ENCODE results near the gene SARS2.

Gene SARS2

DNA sequence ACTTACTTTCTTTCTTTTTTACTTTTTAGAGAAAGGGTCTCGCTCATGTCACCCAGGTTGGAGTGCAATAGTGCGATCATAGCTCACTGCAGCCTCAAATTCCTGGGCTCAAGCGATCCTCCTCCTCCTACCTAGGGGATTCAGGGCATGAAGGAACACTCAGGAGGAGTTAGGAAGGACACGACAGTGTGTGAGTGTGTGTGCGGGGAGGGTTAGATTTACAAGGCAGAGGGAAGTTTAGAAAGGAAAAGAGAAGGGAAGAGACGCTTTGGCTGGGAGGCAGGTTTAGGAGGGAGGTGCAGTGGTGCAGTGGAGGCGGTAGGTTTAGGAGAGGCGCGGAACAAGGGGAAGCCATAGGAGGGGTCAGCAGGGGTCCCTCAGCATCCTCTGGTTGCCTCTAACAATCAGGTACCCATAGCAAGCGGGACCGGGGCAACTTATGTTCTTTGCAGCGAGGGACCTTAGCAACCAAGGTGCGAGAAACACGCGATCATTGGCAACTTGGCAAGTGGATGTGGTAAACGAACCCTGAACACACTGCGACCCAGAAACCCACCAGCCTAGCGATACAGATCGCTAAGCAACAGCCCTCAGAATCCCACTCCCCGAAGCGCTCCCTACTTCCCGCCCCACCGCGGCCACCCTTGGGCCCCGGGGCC is 31.6 kb downstream of the SARS2 start:
- TF ChIP-seq SIN3A (IDR thresholded peaks at IDR 0.05; ENCODE audit: borderline replicate concordance, insufficient read depth, low read length) (no peak), POLR2AphosphoS5 (IDR thresholded peaks at IDR 0.05; ENCODE audit: low read depth, low read length) (no peak), TAF1 (IDR thresholded peaks at IDR 0.05; ENCODE audit: borderline replicate concordance, insufficient read depth, low read length) (no peak), FOXP2 (optimal IDR thresholded peaks at IDR 0.05; ENCODE audit: borderline replicate concordance, extremely low read depth, extremely low read length, insufficient read depth) (no peak)
- TF ChIP-seq, protein P1, sequence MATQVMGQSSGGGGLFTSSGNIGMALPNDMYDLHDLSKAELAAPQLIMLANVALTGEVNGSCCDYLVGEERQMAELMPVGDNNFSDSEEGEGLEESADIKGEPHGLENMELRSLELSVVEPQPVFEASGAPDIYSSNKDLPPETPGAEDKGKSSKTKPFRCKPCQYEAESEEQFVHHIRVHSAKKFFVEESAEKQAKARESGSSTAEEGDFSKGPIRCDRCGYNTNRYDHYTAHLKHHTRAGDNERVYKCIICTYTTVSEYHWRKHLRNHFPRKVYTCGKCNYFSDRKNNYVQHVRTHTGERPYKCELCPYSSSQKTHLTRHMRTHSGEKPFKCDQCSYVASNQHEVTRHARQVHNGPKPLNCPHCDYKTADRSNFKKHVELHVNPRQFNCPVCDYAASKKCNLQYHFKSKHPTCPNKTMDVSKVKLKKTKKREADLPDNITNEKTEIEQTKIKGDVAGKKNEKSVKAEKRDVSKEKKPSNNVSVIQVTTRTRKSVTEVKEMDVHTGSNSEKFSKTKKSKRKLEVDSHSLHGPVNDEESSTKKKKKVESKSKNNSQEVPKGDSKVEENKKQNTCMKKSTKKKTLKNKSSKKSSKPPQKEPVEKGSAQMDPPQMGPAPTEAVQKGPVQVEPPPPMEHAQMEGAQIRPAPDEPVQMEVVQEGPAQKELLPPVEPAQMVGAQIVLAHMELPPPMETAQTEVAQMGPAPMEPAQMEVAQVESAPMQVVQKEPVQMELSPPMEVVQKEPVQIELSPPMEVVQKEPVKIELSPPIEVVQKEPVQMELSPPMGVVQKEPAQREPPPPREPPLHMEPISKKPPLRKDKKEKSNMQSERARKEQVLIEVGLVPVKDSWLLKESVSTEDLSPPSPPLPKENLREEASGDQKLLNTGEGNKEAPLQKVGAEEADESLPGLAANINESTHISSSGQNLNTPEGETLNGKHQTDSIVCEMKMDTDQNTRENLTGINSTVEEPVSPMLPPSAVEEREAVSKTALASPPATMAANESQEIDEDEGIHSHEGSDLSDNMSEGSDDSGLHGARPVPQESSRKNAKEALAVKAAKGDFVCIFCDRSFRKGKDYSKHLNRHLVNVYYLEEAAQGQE (IDR thresholded peaks at IDR 0.05; ENCODE audit: insufficient read depth in 1 of 2, low read depth in 2 of 2, low read length in 2 of 2): no peak

DNA sequence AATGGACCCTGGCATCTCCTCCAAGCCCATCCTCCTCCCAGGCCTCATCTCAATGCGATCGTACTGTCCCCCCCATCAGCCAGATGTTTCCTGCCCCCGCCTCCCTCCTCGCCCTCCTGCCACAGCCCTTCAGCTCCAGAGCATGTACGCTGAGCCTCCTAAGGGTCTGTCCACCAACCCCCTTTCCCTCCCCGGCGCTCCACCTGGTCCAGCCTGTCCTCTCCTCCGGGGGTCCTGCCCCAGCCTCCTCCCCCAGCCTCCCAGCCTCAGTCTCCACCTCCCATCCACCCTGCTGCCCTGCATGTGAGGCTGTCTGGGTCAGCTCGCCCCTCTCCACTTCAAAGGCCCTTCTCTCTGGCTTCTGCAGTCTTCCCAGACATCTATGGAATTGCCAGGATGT is 35.6 kb downstream of the SARS2 start:
- TF ChIP-seq POLR2AphosphoS5 (IDR thresholded peaks at IDR 0.05; ENCODE audit: low read depth, low read length) (no peak), TAF1 (IDR thresholded peaks at IDR 0.05; ENCODE audit: borderline replicate concordance, insufficient read depth, low read length) (no peak), FOXP2 (optimal IDR thresholded peaks at IDR 0.05; ENCODE audit: borderline replicate concordance, extremely low read depth, extremely low read length, insufficient read depth) (no peak)

DNA sequence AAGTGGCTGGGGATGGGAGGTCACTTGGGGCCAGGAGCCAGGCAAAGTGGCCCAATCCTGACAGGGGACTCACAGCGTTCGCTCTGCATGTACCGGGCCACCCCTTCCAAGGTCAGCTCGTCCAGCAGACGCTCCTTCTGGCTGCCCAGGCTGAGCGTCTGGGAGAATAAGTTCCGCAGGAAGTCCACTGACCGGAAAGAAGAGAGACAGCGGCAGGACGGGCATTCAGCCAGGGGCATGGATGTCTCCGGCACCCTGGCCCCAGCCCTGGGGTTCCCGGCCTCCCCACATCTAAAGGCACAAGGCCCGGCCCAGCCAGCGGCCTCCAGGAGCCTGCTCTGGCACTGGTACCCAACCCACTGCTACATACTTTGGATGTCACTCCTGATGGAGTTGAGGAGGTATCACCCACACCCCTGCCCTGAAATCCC is 37.2 kb downstream of the SARS2 start:
- peak; percentile 67 for TF ChIP-seq FOXP2 (optimal IDR thresholded peaks at IDR 0.05; ENCODE audit: borderline replicate concordance, extremely low read depth, extremely low read length, insufficient read depth)
- TF ChIP-seq TAF1 (IDR thresholded peaks at IDR 0.05; ENCODE audit: borderline replicate concordance, insufficient read depth, low read length): no peak
- TF ChIP-seq, protein P1 (IDR thresholded peaks at IDR 0.05; ENCODE audit: insufficient read depth in 1 of 2, low read depth in 2 of 2, low read length in 2 of 2): no peak
- 0 out of 2 replicates have a peak, but pooled peaks have one; percentile 30 for TF ChIP-seq POLR2AphosphoS5 (IDR thresholded peaks at IDR 0.05; ENCODE audit: low read depth, low read length)
- no peak for TF ChIP-seq SIN3A (IDR thresholded peaks at IDR 0.05; ENCODE audit: borderline replicate concordance, insufficient read depth, low read length)

DNA sequence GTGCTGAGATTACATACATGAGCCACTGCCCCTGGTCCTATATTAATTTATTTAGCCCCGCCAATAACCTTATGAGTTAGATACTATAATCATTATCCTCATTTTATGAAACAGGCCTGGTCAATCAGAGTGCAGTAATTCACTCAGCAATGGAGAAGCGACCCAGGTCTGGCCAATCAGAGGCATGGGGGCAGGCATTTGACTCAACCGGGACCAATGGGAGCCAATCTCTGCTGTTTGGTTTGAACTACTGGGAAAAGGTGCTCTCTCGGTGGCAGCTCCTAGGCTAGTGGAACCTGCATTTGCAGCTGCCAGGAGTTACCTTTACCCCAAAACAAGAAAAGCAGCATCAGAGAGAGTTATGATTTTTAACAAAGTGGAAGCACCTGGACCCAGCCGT is 37.7 kb downstream of the SARS2 start:
- TF ChIP-seq POLR2AphosphoS5 (IDR thresholded peaks at IDR 0.05; ENCODE audit: low read depth, low read length) (no peak), SIN3A (IDR thresholded peaks at IDR 0.05; ENCODE audit: borderline replicate concordance, insufficient read depth, low read length) (no peak), TAF1 (IDR thresholded peaks at IDR 0.05; ENCODE audit: borderline replicate concordance, insufficient read depth, low read length) (no peak), FOXP2 (optimal IDR thresholded peaks at IDR 0.05; ENCODE audit: borderline replicate concordance, extremely low read depth, extremely low read length, insufficient read depth) (no peak)
- TF ChIP-seq, protein P1 (IDR thresholded peaks at IDR 0.05; ENCODE audit: insufficient read depth in 1 of 2, low read depth in 2 of 2, low read length in 2 of 2): no peak

DNA sequence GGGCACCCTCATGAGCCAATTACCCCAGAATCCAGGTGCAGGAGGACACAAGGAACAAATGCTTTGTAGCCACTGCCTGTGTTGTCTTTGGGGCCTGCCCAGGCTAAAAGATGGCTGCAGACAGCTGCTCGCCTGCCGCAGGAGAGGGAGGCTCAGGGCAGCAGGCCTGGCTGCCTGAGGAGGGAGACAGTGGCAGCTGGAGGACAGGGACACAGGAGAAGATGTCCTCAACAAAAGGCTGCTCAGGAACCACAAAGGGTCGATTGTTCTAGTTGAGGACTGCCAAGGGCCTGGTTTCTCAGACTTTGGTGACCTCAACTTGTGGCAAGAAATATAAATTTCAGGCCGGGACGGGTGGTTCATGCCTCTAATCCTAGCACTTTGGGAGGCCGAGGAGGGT is 38.8 kb downstream of the SARS2 start:
- TF ChIP-seq TAF1 (IDR thresholded peaks at IDR 0.05; ENCODE audit: borderline replicate concordance, insufficient read depth, low read length) (no peak), SIN3A (IDR thresholded peaks at IDR 0.05; ENCODE audit: borderline replicate concordance, insufficient read depth, low read length) (no peak), POLR2AphosphoS5 (IDR thresholded peaks at IDR 0.05; ENCODE audit: low read depth, low read length) (no peak), FOXP2 (optimal IDR thresholded peaks at IDR 0.05; ENCODE audit: borderline replicate concordance, extremely low read depth, extremely low read length, insufficient read depth) (no peak)

DNA sequence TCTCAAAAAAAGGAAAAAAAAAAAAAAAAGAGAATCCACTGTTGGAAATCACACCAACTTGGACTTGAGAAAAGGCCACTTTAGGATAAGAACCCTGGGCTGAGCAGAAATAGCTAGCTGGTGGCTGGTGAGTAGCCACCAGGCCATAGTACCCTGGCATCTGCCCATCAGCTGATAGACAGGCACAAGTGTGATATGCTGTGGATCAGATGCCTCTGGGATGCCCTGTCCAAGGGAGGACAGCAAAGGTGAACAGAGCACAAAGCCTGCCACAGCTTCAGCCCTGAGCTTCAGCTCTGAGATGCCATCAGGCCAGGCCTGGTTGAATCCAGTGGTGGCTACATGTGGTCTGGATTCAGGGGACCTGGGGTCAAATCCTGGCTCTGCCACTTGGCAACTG is 39.9 kb downstream of the SARS2 start:
- TF ChIP-seq TAF1 (IDR thresholded peaks at IDR 0.05; ENCODE audit: borderline replicate concordance, insufficient read depth, low read length) (no peak), FOXP2 (optimal IDR thresholded peaks at IDR 0.05; ENCODE audit: borderline replicate concordance, extremely low read depth, extremely low read length, insufficient read depth) (no peak), POLR2AphosphoS5 (IDR thresholded peaks at IDR 0.05; ENCODE audit: low read depth, low read length) (no peak), SIN3A (IDR thresholded peaks at IDR 0.05; ENCODE audit: borderline replicate concordance, insufficient read depth, low read length) (no peak)
- TF ChIP-seq, protein P1 (IDR thresholded peaks at IDR 0.05; ENCODE audit: insufficient read depth in 1 of 2, low read depth in 2 of 2, low read length in 2 of 2): no peak

Measured in PFSK-1 (cell line).